Heart left ventricle (tissue), 16 donors: ENCODE data around the gene FKBP5. TPM values are rescaled to one million over a fixed set of nuclear protein-coding genes. Genes with fewer than 3 reads are reported as not detected.
"Not testable (repeated sequence)": the region's sequence is repeated elsewhere in the genome, so short reads cannot be mapped to it uniquely, and the experiment has no call there.

ENCODE experiments used
- ATAC-seq, 4 donors: fragments of 200-7000 bp; cut with Tn5 transposase; one replicate each; pipeline ENCODE4 v1.9.1; 2020 to 2022; ENCODE audit warnings: moderate library complexity in 4 of 4, mild to moderate bottlenecking in 3 of 4, moderate number of reproducible peaks in 1 of 4
- DNase-seq, 5 donors: peaks; one replicate each; pipeline ENCODE4 v3.0.0-alpha.2; 2020
- H3K27ac ChIP-seq, 12 donors: fragments of 200-600 bp; sonication (generic) in 4 of 12; one replicate each; pipeline versions ENCODE4 v1.5.0 to v1.8.0; 2016 to 2022; ENCODE audit warnings: mild to moderate bottlenecking in 2 of 12
- H3K27me3 ChIP-seq, 9 donors: fragments of 200-600 bp; sonication (generic) in 2 of 9; one replicate each; pipeline versions ENCODE4 v1.5.1 to v1.8.0; 2016 to 2022; ENCODE audit warnings: mild to moderate bottlenecking in 3 of 9
- H3K36me3 ChIP-seq, 9 donors: fragments of 200-600 bp; sonication (generic) in 2 of 9; one replicate each; pipeline versions ENCODE4 v1.5.0 to v1.8.0; 2018 to 2022; ENCODE audit warnings: mild to moderate bottlenecking in 2 of 9
- H3K4me1 ChIP-seq, 12 donors: fragments of 200-600 bp; sonication (generic) in 4 of 12; one replicate each; pipeline versions ENCODE4 v1.5.0 to v1.8.0; 2016 to 2022; ENCODE audit warnings: mild to moderate bottlenecking in 3 of 12
- H3K4me3 ChIP-seq, 12 donors: fragments of 200-600 bp; sonication (generic) in 4 of 12; one replicate each; pipeline versions ENCODE4 v1.5.0 to v1.8.0; 2017 to 2022; ENCODE audit warnings: mild to moderate bottlenecking in 9 of 12, moderate library complexity in 4 of 12
- H3K9me3 ChIP-seq, 12 donors: fragments of 200-600 bp; sonication (generic) in 4 of 12; one replicate each; pipeline versions ENCODE4 v1.5.0 to v1.8.0; 2016 to 2022; ENCODE audit warnings: mild to moderate bottlenecking in 1 of 12
- POLR2A ChIP-seq, 2 donors: fragments of 450-650 bp; IDR thresholded peaks; one replicate each; pipeline ENCODE4 v1.6.1; 2017; ENCODE audit warnings: antibody characterized with exemption in 2 of 2, mild to moderate bottlenecking in 2 of 2, moderate library complexity in 2 of 2
- WGBS, 4 donors: extraction: QIAGEN DNeasy Blood & Tissue Kit in 2 of 4; methylation state at CpG; one replicate each; pipeline versions ENCODE4 v1.1.5 to v1.1.7; 2013 to 2018; 5-methylcytosine and 5-hydroxymethylcytosine counted together
- intact Hi-C, 10 donors: fragments of 100-400 bp; cut with DNase I; formaldehyde crosslinking; loops; one replicate each; pipeline versions ENCODE4 v1.11.1 to v1.14.2; 2022
- polyA plus RNA-seq, 2 donors: library from polyadenylated mRNA; stranded (reverse); fragments of 200-250 nt; gene quantifications; one replicate each; pipeline ENCODE4 v1.2.3, GENCODE V29; 2013
- total RNA-seq, 9 donors: library from RNA; depleted of rRNA in 2 of 9; stranded (reverse); fragments of >200 nt in 2 of 9; fragmentation: NEBNext Ultra II Directional in 3 of 9; extraction: Animal tissue kit (Norgen Biotek cat#: 25700) in 3 of 9; gene quantifications; one replicate each; pipeline versions ENCODE4 v1.1.0 to v1.2.4, GENCODE V29; 2016 to 2023
- TF ChIP-seq, protein P1 (sequence below), 12 donors: fragments of 200-600 bp; sonication (generic) in 4 of 12; IDR thresholded peaks; one replicate each; pipeline versions ENCODE4 v1.5.0 to v1.8.0; 2018 to 2022; ENCODE audit warnings: antibody characterized with exemption in 12 of 12, mild to moderate bottlenecking in 5 of 12
- donor health status: ischemic (EF 13 %, LVEDD 7.1; RV severe dilation, severe dysfunction).
- donor health status: healthy with polysubstance abuse.
- donor health status: DM: no; HTN: yes; CAD: no.
- donor health status: DM: no; HTN: no; CAD: no.
- donor health status: ischemic (EF 25% LVEDD 6.9; RV normal size, moderate dysfunction).
- donor health status: ischemic (EF 25% LVEDD 5.7; RV mildly dilated, moderate dysfunction).
- donor health status: healthy.
- donor health status: DM: yes; HTN: yes; CAD: no.
- donor health status: ischemic (EF 35%, LVEDD 5.7; RV mildly dilated, moderate dysfunction).
- donor health status: nonischemic (EF 11% LVEDD 7.7; RV severe dilation, severe dysfunction).
- donor health status: DM: yes; HTN: yes; CAD: no.
- donor health status: PGD.
- donor health status: ischemic (EF 29% LVEDD 5.4; RV normal size, mild dysfunction).
- donor health status: nonischemic (EF 23%, LVEDD 6.1; RV moderate dilation, normal function).

FKBP5 gene
- total and polyA plus RNA-seq, 11 donors, result 19.7 to 351 (median 104) TPM

DNA sequence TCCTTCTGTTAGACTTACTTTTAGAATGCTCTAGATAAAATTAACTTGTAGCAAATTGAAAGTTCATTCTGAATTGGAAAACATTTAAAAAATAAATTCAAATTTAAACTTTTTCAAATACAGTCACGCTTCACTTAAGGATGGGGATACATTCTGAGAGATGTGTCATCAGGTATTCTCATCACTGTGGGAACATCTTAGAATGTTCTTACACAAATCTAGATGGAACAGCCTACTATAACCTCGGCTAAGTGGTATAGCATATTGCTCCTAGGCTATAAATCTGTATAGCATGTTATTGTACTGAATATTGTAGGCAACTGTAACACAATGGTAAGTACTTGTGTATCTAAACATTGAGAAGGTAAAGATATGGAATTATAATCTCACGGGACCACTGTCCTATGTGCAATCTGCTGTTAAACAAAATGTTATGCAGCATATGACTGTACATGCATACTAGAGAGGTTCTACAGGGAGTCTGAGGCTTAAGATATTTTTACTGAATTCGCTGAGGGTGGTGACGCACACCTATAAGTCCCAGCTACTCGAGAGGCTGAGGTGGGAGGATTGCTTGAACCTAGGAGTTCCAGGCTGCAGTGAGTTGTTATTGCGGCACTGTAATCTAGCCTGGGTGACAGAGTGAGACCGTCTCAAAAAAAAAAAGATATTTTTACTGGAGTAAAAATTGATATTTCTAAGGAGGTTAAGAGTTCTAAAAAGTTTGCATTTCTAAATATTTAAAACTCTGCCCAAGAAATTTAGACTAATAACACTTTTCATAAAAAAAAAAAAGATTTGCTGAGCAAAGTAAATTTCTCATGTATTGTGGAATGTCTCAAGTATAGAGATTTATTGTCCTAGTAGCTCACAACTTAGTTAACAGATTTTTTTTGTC lies 88.7 kb downstream of the FKBP5 start:
- Histone ChIP-seq H3K4me1 (peaks cover 29 to 97% (median 45%) of the 10 kb centered on the region in 12 donors), H3K27ac (peak overlapping the region; percentile 84 to 100 (median 94)), H3K27me3 (no peaks in the 10 kb centered on the region), H3K4me3 (peak overlapping the region in 1 of 12 donors; percentile 21), H3K9me3 (no peaks in the 10 kb centered on the region), H3K36me3 (peaks cover 0 to 24% (median 19%) of the 10 kb centered on the region in 9 donors)
- 77 to 83% (median 78%) methylated on average over 8 of the region's 8 CpGs for WGBS, 4 donors
- intact Hi-C loops, result loop anchor here in 7 of 10 donors (2.0 to 10.0 kb wide), 5 partner anchors 85 to 132 kb away; partner anchors contain the start of gene FKBP5 (in 5 of the 7)
- DNase-seq (no peak), ATAC-seq (no peak)
- TF ChIP-seq, protein P1, sequence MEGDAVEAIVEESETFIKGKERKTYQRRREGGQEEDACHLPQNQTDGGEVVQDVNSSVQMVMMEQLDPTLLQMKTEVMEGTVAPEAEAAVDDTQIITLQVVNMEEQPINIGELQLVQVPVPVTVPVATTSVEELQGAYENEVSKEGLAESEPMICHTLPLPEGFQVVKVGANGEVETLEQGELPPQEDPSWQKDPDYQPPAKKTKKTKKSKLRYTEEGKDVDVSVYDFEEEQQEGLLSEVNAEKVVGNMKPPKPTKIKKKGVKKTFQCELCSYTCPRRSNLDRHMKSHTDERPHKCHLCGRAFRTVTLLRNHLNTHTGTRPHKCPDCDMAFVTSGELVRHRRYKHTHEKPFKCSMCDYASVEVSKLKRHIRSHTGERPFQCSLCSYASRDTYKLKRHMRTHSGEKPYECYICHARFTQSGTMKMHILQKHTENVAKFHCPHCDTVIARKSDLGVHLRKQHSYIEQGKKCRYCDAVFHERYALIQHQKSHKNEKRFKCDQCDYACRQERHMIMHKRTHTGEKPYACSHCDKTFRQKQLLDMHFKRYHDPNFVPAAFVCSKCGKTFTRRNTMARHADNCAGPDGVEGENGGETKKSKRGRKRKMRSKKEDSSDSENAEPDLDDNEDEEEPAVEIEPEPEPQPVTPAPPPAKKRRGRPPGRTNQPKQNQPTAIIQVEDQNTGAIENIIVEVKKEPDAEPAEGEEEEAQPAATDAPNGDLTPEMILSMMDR (IDR thresholded peaks at IDR 0.05), result no peak
- TF ChIP-seq POLR2A (IDR thresholded peaks at IDR 0.05), result no peak

- Histone ChIP-seq H3K27ac (peak overlapping the region in 3 of 12 donors; percentile 94 to 96 (median 94)), H3K4me1 (peaks cover 28 to 93% (median 42%) of the 10 kb centered on the region in 12 donors), H3K36me3 (peaks cover 0 to 36% (median 19%) of the 10 kb centered on the region in 9 donors)
- H3K27me3 ChIP-seq, H3K9me3 ChIP-seq, H3K4me3 ChIP-seq, ATAC-seq, DNase-seq: not testable (repeated sequence)
- intact Hi-C loops, result loop anchor here in 1 of 10 donors (10.0 kb wide), 1 partner anchor 86 kb away; the partner anchor contains the start of gene FKBP5
- 93 to 97% (median 96%) methylated on average over 8 of the region's 8 CpGs for WGBS, 4 donors
Measured at GRCh38 chr6:35598621-35599020, 90.1 kb downstream of the FKBP5 start.

- peak overlapping the region in 4 of 12 donors; percentile 15 to 96 (median 94) for H3K27ac ChIP-seq
- H3K4me3 ChIP-seq, result no peak overlapping the region
- H3K4me1 ChIP-seq, result peaks cover 24 to 93% (median 32%) of the 10 kb centered on the region in 12 donors
- TF ChIP-seq POLR2A (IDR thresholded peaks at IDR 0.05), result no peak
- TF ChIP-seq, protein P1 (IDR thresholded peaks at IDR 0.05), result no peak
- ATAC-seq, result no peak
- no peaks in the 10 kb centered on the region for H3K9me3 ChIP-seq
- 80 to 88% (median 85%) methylated on average over 8 of the region's 8 CpGs for WGBS, 4 donors
- intact Hi-C loops, result loop anchor here in 1 of 10 donors (10.0 kb wide), 1 partner anchor 88 kb away; the partner anchor contains the start of gene FKBP5
- no peaks in the 10 kb centered on the region for H3K27me3 ChIP-seq
- peaks cover 0 to 55% (median 21%) of the 10 kb centered on the region in 9 donors for H3K36me3 ChIP-seq
- no peak for DNase-seq
Measured at GRCh38 chr6:35596448-35597442, 92.0 kb downstream of the FKBP5 start.

- H3K9me3 ChIP-seq, result no peaks in the 10 kb centered on the region
- H3K4me3 ChIP-seq, result no peak overlapping the region
- DNase-seq, result no peak
- WGBS, 4 donors, result 92 to 95% (median 93%) methylated on average over 6 of the region's 6 CpGs
- H3K27me3 ChIP-seq, result no peaks in the 10 kb centered on the region
- ATAC-seq, result no peak
- intact Hi-C loops, result loop anchor here in 2 of 10 donors (5.0 to 10.0 kb wide), 2 partner anchors 43 to 90 kb away; partner anchors contain the start of gene FKBP5 (in 1 of the 2)
- peaks cover 23 to 93% (median 32%) of the 10 kb centered on the region in 12 donors for H3K4me1 ChIP-seq
- TF ChIP-seq, protein P1 (IDR thresholded peaks at IDR 0.05), result no peak
- no peak for TF ChIP-seq POLR2A (IDR thresholded peaks at IDR 0.05)
- H3K36me3 ChIP-seq, result peaks cover 0 to 74% (median 22%) of the 10 kb centered on the region in 9 donors
- H3K27ac ChIP-seq, result peak overlapping the region in 1 of 12 donors; percentile 15
Measured at GRCh38 chr6:35594503-35595186, 94.1 kb downstream of the FKBP5 start.
